Measurements from ENCODE around the gene PRMT1. TPM values are rescaled to one million over a fixed set of nuclear protein-coding genes. Genes with fewer than 3 reads are reported as not detected.

PRMT1 gene
- total RNA-seq, 1 experiment from 2014 or later: 326 TPM

- H3K9me3 Mint-ChIP-seq (ENCODE audit: unreplicated experiment): no peaks in the 10 kb centered on the region
- no TSS peak for BruUV-seq (replicated peaks)
- peaks cover 91% of the 10 kb centered on the region for H3K36me3 Mint-ChIP-seq (ENCODE audit: insufficient read depth, unreplicated experiment)
- H3K4me3 Mint-ChIP-seq (ENCODE audit: unreplicated experiment): no peak overlapping the region
- peaks cover 15% of the 10 kb centered on the region for H3K4me1 Mint-ChIP-seq (ENCODE audit: low read depth, unreplicated experiment)
- no peaks in the 10 kb centered on the region for H3K27me3 ChIP-seq (replicated peaks; ENCODE audit: control insufficient read depth, insufficient read depth, low read length)
- H3K4me1 ChIP-seq: peaks cover 10% of the 10 kb centered on the region
- TF ChIP-seq CTCF (IDR thresholded peaks at IDR 0.05; ENCODE audit: insufficient read depth in 1 of 2, low read depth in 1 of 2, low read length in 1 of 2, severe bottlenecking in 1 of 2, unreplicated experiment in 1 of 2): no peak
- peak overlapping the region; percentile 49 for H3K27ac Mint-ChIP-seq (ENCODE audit: unreplicated experiment)
- DNase-seq: no peak
- H3K36me3 ChIP-seq (ENCODE audit: control insufficient read depth, insufficient read depth, low read length): peaks cover 5% of the 10 kb centered on the region
- H3K27me3 Mint-ChIP-seq (ENCODE audit: insufficient read depth, unreplicated experiment): no peaks in the 10 kb centered on the region
- intact Hi-C loops (cut with micrococcal nuclease; ENCODE audit: unreplicated experiment): no loop called here
- no peaks in the 10 kb centered on the region for H3K9me3 ChIP-seq
- ChIA-PET CTCF (interaction anchor here (0.6 kb wide), 2 partner anchors 40 to 168 kb away, joined by 3 read pairs; no protein-coding TSS in a partner anchor), POLR2A (no interaction called here)
- H3K4me3 ChIP-seq (ENCODE audit: low read depth, low read length): no peak overlapping the region
Observed at GRCh38 chr19:49683814-49684250, 6.8 kb downstream of the PRMT1 start.

- no peak overlapping the region for H3K4me3 ChIP-seq (ENCODE audit: low read depth, low read length)
- Mint-ChIP-seq H3K36me3 (ENCODE audit: insufficient read depth, unreplicated experiment) (peaks cover 97% of the 10 kb centered on the region), H3K9me3 (ENCODE audit: unreplicated experiment) (no peaks in the 10 kb centered on the region), H3K4me3 (ENCODE audit: unreplicated experiment) (no peak overlapping the region), H3K27me3 (ENCODE audit: insufficient read depth, unreplicated experiment) (no peaks in the 10 kb centered on the region), H3K27ac (ENCODE audit: unreplicated experiment) (peak overlapping the region; percentile 49), H3K4me1 (ENCODE audit: low read depth, unreplicated experiment) (peaks cover 15% of the 10 kb centered on the region)
- peaks cover 5% of the 10 kb centered on the region for H3K36me3 ChIP-seq (ENCODE audit: control insufficient read depth, insufficient read depth, low read length)
- peaks cover 10% of the 10 kb centered on the region for H3K4me1 ChIP-seq
- BruUV-seq (replicated peaks): no TSS peak
- intact Hi-C loops (cut with micrococcal nuclease; ENCODE audit: unreplicated experiment): no loop called here
- H3K9me3 ChIP-seq: no peaks in the 10 kb centered on the region
- ChIA-PET POLR2A (interaction anchor here (0.6 kb wide), 2 partner anchors 20 to 82 kb away, joined by 5 to 10 read pairs; partner anchors contain the start of gene AP2A1), CTCF (interaction anchor here (0.6 kb wide), 2 partner anchors 40 to 168 kb away, joined by 3 read pairs; no protein-coding TSS in a partner anchor)
- TF ChIP-seq CTCF (IDR thresholded peaks at IDR 0.05; ENCODE audit: insufficient read depth in 1 of 2, low read depth in 1 of 2, low read length in 1 of 2, severe bottlenecking in 1 of 2, unreplicated experiment in 1 of 2): peak; percentile 47 to 54
- peak in 1 of 2 experiments; percentile 51 for DNase-seq
- no peaks in the 10 kb centered on the region for H3K27me3 ChIP-seq (replicated peaks; ENCODE audit: control insufficient read depth, insufficient read depth, low read length)
Observed at GRCh38 chr19:49684251-49684982, 7.3 kb downstream of the PRMT1 start.

- Histone ChIP-seq H3K36me3 (ENCODE audit: control insufficient read depth, insufficient read depth, low read length) (peaks cover 5% of the 10 kb centered on the region), H3K4me3 (ENCODE audit: low read depth, low read length) (no peak overlapping the region), H3K9me3 (no peaks in the 10 kb centered on the region), H3K4me1 (peaks cover 10% of the 10 kb centered on the region), H3K27me3 (replicated peaks; ENCODE audit: control insufficient read depth, insufficient read depth, low read length) (no peaks in the 10 kb centered on the region)
- DNase-seq: no peak
- intact Hi-C loops (cut with micrococcal nuclease; ENCODE audit: unreplicated experiment): no loop called here
- peaks cover 97% of the 10 kb centered on the region for H3K36me3 Mint-ChIP-seq (ENCODE audit: insufficient read depth, unreplicated experiment)
- no peak for TF ChIP-seq CTCF (IDR thresholded peaks at IDR 0.05; ENCODE audit: insufficient read depth in 1 of 2, low read depth in 1 of 2, low read length in 1 of 2, severe bottlenecking in 1 of 2, unreplicated experiment in 1 of 2)
- BruUV-seq (replicated peaks): no TSS peak
- H3K9me3 Mint-ChIP-seq (ENCODE audit: unreplicated experiment): no peaks in the 10 kb centered on the region
- H3K27ac Mint-ChIP-seq (ENCODE audit: unreplicated experiment): peak overlapping the region; percentile 23
- CTCF ChIA-PET: no interaction called here
- POLR2A ChIA-PET: interaction anchor here (0.6 kb wide), 2 partner anchors 20 to 82 kb away, joined by 5 to 10 read pairs; partner anchors contain the start of gene AP2A1
- H3K27me3 Mint-ChIP-seq (ENCODE audit: insufficient read depth, unreplicated experiment): no peaks in the 10 kb centered on the region
- peaks cover 9% of the 10 kb centered on the region for H3K4me1 Mint-ChIP-seq (ENCODE audit: low read depth, unreplicated experiment)
- H3K4me3 Mint-ChIP-seq (ENCODE audit: unreplicated experiment): no peak overlapping the region
Observed at GRCh38 chr19:49684983-49685553, 8.0 kb downstream of the PRMT1 start.
